ENCODE data around the gene CD4.
"Not testable (repeated sequence)": the region's sequence is repeated elsewhere in the genome, so short reads cannot be mapped to it uniquely, and the experiment has no call there.

CD4 gene

DNA sequence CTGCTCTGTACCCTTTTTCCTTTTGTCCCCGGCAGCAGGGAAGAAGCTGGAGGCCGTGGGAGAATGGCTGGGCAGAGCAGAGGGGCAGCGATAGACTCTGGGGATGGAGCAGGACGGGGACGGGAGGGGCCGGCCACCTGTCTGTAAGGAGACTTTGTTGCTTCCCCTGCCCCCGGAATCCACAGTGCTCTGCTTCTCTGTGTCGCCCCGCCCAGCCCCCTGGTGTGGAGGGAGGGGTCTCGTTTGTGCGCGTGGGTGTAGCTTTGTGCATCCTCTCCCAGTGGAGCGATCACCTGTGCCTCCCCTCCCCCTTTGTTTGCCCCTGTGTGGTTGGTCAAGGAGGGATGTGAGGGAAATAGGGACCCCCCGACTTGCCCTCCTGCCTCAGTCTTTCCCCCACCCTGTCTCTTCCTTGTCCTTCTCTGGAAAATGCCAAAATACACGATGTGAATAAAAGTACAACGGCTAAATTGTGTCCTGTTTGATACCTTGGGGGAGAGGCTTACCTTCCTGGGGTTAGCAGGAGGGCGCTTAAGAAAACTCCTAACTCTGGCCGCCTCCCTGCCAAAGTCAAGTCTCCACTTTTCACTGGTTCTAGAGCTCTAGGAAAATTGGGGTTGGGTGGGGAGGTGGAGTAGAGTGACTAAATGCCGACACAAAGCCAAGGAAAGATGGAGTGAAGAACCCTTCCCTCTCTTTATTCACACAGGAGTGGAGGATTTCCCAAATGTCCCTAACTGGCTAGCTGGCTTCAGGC, 77.0 kb downstream of the CD4 start:
- H3K4me3 ChIP-seq (ENCODE audit: low read depth, low read length) = peak overlapping the region; percentile 54

DNA sequence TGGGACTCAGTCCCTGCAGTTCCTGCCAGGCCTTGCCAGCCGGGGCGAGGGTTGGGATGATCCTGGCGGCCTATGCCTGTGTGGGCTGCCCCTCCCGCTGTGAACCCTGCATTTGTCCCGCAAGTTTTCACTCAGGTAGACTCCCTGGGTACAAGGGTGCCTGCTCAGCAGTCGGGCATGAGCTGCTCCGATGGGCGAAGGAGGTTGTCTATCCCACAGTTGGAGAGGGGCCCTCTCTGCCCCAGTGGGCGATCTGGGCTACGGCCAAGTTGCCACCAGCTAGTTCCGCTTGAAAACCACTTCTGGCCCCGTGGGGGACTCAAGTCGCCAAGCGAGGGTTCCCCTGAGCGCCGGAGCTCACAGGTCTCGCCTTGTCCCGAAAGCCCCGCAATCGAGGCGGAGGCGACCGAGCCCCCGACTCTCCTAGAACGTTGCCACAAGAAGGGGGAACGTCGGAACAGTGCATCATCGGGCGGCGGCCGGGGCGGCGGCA, 77.6 kb downstream of the CD4 start:
- H3K4me3 ChIP-seq (ENCODE audit: low read depth, low read length) = peak overlapping the region; percentile 54

DNA sequence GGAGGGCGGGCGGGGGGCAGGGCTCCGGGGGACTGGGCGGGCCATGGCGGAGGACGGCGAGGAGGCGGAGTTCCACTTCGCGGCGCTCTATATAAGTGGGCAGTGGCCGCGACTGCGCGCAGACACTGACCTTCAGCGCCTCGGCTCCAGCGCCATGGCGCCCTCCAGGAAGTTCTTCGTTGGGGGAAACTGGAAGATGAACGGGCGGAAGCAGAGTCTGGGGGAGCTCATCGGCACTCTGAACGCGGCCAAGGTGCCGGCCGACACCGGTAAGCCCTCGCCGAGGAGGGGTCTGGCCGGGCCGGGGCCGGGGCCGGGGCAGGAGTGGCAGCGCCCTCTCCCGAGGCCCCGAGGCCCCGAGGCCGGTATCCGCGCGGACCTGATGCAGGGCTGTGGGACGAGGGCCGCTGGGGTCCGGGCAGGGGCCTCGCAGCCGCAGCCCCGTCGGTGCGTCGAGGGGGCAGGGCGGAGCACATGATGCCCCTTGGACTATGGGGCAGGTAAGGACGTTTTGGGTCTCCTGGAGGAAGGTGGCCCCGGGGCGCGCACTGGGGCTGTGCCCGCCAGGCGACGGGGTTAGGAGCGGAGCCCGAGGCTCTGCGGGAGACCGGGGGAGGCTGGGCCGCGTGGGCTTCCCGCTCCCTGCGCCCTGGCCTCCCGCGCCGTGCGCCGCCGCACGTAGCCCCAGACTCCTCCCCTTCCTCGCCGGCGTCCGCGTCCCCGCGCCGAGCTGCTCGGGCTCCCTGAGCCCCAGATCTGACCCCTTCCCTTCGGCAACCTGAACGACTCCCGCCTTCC, 78.3 kb downstream of the CD4 start, which contains the start of gene TPI1:
TPI1 (plus strand) TSS at position 119 of the 798 bp plus-strand sequence; CDS start at position 155, 36 bp downstream.
- H3K4me3 ChIP-seq (ENCODE audit: low read depth, low read length) = peak within 1 kb of the TSS; percentile 98

DNA sequence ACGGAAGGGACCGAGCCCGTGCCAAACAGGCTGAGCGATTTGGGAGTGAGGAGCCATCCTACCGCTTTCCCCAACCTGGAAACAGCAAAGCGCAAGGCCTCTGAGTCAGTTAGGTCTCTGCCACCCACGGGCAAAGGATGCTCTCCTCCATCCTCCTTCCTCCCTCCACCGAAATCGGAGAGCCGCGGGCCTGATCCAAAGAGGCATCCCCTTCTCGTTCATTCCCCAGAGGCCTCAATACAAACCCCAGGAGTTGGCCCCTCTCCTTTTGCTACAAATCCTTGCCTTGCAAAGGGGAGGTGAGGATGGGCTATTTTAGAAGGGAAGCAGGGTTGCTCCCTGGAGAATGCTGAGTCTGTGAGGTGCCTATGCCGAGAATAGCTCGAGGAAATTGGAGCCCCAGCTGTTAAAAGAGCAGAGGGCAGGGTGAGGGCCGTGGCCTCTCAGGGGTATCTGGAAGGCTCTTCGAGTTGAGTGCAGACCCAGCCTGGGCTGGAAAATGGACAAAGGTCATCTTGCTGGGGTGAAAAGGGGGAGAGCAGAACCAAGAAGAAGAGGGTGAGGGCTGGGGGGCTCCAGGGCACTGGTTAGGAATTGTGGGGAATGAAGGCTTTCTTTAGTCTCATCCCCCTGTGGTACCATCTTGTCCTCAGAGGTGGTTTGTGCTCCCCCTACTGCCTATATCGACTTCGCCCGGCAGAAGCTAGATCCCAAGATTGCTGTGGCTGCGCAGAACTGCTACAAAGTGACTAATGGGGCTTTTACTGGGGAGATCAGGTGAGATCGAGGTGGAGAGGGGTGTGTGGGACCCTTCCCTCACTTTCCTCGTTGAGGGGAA, 79.1 kb downstream of the CD4 start:
- H3K4me3 ChIP-seq (ENCODE audit: low read depth, low read length) = peak overlapping the region; percentile 98

DNA sequence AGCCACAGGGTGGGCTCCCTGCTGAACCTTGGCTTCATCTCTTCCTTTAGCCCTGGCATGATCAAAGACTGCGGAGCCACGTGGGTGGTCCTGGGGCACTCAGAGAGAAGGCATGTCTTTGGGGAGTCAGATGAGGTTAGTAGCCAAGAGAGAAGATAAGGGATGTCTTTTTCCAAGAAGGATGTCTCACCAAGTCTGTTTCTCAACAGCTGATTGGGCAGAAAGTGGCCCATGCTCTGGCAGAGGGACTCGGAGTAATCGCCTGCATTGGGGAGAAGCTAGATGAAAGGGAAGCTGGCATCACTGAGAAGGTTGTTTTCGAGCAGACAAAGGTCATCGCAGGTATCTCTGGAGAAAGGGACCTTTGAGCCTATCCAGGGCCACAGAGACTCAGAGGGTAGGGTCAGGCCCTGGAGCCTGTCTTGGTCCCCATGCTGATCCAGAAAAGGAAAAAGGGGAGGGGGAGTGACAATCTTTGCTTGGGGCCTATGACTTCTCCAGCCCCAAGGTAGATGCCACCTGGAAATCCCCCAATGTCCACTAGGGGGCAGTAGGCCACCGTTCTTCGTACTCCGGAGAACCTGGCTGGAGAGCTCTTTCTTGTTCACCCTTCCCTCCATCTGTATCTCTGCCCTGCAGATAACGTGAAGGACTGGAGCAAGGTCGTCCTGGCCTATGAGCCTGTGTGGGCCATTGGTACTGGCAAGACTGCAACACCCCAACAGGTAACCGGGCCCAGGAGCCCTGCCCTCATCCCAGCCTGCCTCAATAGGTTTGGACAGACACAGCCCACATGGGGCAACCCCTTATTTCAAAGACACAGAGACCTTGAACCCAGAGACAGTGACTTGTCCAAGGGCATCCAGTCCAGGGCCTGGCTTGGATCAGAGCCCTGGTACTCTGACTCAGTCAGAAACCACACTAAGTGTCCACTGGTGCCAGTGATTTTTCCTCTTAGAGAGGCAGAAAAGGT, 80.0 kb downstream of the CD4 start:
- peak overlapping the region; percentile 98 for H3K4me3 ChIP-seq (ENCODE audit: low read depth, low read length)

DNA sequence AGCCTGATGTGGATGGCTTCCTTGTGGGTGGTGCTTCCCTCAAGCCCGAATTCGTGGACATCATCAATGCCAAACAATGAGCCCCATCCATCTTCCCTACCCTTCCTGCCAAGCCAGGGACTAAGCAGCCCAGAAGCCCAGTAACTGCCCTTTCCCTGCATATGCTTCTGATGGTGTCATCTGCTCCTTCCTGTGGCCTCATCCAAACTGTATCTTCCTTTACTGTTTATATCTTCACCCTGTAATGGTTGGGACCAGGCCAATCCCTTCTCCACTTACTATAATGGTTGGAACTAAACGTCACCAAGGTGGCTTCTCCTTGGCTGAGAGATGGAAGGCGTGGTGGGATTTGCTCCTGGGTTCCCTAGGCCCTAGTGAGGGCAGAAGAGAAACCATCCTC, 81.0 kb downstream of the CD4 start:
- not testable (repeated sequence) for H3K4me3 ChIP-seq (ENCODE audit: low read depth, low read length)
